Erythroblast (primary cell): ENCODE results near the gene CCDC171.

Experiments
- DNase-seq, 2 experiments: peaks; one replicate each; lab custom pipeline; 2025; lab: John Stamatoyannopoulos, UW
- GATA1 ChIP-seq: IDR thresholded peaks from 2 replicates; pipeline ENCODE4 v1.6.1; 2011; ENCODE audit warnings: low read depth, mild to moderate bottlenecking, control low read depth, low read length, moderate library complexity
- POLR2A ChIP-seq: IDR thresholded peaks from 2 replicates; pipeline ENCODE4 v1.6.1; 2011; ENCODE audit warnings: mild to moderate bottlenecking, low read length

The CCDC171 gene

DNA sequence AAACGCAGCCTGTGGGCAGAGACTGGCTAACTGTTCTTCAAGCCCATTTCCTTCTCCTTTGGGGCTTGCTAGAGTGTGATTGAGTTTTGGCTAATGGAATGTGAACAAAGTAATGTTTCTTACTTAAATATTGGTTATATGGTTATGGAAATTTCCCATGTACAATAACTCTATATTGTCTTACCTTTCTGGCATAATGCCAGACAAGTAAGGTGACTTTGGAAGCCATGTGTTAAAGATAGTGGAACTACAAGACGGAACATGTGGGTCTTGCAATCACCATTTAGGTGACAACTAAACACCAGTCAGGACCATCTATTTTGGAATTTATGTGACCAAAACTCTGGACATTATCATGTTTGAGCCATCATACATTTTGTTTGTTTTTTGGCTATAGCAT, 260.2 kb downstream of the CCDC171 start:
- no peak for DNase-seq
- no peak for TF ChIP-seq GATA1
- TF ChIP-seq POLR2A, result no peak

DNA sequence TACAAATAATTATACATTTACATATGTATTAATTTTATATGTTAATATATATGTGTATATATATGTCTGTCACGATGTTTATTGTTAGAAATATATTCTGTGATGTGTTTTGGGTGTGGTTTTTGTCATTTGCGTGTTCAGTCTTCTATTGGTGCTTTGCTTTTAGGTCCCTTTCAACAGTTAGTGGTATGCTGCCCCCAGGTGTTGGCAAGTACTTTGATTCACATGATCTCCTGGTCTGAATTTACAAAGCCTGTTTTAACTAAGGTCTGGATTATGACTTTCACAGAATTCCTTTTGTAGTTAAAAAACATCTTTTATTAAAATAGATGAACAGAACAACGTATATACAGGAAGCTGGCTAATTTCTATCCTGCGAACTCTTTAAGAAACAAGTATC, 271.5 kb downstream of the CCDC171 start:
- TF ChIP-seq POLR2A (no peak), GATA1 (no peak)
- DNase-seq, result peak; percentile 6 to 7

DNA sequence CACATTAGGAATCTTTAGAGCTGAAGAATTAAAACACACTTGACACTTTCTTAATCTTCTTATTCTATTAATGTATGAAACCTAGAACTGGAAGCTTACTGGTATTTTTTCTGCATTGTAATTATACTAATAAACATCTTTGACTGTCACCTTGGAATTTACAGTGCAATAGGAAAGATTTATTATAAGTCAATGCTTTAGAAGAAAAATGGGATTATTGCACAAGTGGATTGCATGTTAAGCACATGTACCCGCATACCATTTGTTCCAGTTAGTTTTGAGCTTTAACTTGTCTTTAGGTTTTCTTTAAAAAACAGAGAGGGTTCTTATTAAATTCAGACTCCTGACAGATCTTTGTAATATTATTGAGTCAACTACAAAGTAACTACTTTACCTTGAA, 278.5 kb downstream of the CCDC171 start:
- TF ChIP-seq POLR2A, result no peak
- no peak for TF ChIP-seq GATA1
- no peak for DNase-seq

DNA sequence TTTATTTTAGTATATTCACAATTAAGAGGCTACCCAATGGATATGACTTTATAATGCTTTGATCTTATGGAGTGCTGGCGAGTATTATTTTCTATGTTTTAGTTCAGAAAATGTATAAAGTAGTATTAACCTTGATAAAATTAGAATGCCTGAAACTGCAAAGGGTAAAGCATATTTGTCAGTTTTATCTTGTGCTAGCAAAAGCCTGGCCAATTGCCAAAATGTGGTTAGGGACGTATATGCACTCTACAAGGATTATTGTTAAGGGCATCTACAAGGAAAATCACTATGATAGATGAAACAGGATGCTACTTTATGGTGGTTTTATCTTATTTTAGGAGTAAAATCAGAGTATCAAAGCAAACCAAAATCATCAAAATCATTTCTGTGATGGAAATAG, 281.7 kb downstream of the CCDC171 start:
- peak; percentile 74 to 83 for DNase-seq
- TF ChIP-seq POLR2A (no peak), GATA1 (no peak)

DNA sequence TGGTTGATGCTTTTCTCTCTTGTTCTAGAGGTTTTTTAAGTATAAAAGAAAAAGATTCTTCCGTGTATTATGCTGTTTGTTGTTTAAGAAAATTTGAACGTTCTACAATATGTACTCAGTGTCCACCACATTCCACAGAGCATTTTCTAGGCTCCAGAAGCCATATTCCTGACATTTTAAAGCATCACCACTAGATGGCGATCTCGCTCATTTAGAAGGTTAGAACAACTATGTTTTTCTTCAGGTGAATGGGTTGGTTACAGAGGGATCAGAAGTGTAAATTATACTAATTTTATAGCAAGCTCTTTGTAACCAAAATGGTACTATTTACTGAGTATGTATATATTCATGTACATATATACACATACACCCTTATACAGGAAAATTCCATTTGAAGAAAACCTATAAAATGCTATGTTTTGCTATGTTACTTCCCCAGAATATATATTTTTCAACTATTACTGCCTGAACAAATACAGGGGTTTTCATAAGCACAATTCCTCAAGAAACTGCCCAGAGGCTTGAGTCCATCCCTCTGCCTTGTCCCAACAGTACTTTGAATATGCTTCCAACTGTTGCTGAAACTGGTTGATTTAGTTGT, 284.3 kb downstream of the CCDC171 start:
- no peak for TF ChIP-seq POLR2A
- TF ChIP-seq GATA1, result no peak
- peak; percentile 72 to 82 for DNase-seq

DNA sequence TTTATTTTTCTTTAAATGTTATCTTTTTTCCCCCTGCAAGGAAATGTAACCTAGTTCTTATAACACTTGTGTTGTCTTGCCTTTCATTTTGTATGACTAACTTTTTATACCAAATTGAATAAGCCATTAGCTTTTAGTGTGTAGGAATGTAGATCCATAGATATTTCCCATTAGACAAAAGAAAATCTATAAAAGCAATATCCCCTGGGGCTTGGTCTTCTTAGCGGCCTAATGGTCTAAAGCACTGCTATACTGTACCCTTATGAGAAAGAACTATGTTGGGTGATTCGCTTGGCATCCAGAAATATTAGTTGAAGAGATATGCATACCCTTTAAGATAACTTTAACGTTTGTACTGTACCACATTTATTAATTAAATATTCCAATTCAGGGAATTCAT, 289.2 kb downstream of the CCDC171 start:
- no peak for TF ChIP-seq GATA1
- TF ChIP-seq POLR2A, result no peak
- DNase-seq, result peak; percentile 35 to 49

DNA sequence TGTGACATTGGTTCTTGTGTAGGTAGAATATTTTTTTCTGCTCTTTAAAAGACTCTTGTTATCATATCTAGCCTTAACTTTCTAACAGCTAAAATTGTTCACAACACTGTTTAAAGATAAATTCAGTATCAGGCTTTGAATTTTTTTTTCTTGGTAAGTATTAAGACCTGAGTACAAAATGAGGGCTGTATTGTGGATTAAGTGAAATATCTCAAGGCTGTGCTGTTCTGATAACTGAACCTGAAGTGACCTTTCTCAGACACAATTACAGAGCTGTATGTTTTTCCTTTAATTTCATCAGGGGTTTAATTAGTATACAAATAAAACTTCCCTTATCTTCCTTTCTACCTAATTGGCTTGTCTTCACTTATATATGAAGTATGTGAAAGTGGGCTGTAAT, 290.5 kb downstream of the CCDC171 start:
- TF ChIP-seq POLR2A (no peak), GATA1 (no peak)
- peak; percentile 70 to 87 for DNase-seq

DNA sequence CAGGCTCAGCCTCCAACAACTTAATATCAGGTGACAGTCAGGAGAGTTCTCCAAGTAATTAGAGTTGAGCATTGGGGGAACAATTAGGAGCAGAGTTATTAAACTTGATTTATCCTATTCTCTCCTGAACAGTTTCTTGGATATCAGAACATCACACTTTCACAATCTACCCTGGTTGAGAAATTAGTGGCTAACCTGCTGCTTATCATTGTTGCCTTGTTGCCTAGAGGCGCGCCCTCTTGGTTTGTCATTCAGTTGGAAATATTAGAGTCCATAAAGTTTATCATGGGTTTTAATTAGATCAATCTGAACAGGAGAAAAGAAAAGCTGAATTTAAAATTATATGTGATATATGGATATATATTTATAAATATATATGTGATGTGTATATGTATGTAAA, 291.1 kb downstream of the CCDC171 start:
- DNase-seq, result peak; percentile 61 to 73
- TF ChIP-seq GATA1 (no peak), POLR2A (no peak)

DNA sequence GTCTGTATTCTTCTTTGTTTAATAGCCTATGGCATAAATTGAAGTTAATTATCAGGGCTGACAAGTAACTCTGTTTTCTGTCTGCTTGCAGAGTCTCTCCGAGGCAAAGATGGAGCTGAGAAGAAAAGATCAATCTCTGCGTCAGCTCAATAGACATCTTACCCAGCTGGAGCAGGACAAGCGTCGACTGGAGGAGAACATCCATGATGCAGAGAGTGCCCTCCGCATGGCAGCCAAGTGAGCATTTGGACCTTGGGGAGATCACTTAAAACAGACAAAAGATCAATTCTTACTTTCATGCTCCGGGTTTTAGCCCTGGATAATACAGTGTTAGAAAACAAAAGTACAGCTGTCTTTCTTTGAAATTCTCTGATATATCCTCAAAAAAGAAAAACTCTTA, 293.8 kb downstream of the CCDC171 start:
- no peak for TF ChIP-seq GATA1
- TF ChIP-seq POLR2A, result no peak
- no peak for DNase-seq

DNA sequence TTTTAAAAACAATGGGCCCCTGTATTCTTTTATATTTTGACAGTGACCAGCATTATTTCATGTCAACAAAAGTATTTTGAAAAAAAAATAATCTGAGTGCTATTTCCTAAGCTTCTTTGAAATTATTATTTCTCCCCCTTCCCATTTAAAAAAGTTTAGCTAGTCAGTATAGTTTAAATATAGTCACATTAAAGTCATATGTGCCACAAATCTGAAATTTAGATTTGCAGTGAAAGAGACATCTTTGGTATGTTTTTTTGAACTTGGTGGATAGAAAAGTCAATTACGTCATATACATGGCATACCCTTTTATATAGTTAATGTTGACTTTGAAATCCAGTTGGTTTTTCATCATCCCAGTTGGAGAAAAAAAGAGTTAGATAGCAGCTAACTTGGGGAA, 297.0 kb downstream of the CCDC171 start:
- no peak for DNase-seq
- TF ChIP-seq POLR2A (no peak), GATA1 (no peak)

DNA sequence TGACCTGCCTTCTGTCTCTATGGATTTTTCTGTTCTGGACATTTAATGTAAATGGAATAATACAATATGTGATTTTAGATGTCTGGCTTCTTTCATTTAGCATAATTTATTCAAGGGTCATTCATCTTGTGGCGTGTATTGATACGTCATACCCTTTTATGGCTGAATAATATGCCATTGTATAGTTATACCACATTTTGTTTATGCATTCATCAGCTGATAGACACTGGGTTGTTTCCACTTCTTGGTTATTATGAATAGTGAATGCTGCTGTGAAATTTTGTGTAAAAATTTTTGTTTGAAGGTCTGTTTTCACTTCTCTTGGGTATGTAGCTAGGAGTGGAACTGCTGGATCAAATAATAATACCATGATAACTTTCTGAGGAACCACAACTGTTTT, 298.9 kb downstream of the CCDC171 start:
- TF ChIP-seq GATA1 (no peak), POLR2A (no peak)
- no peak for DNase-seq

DNA sequence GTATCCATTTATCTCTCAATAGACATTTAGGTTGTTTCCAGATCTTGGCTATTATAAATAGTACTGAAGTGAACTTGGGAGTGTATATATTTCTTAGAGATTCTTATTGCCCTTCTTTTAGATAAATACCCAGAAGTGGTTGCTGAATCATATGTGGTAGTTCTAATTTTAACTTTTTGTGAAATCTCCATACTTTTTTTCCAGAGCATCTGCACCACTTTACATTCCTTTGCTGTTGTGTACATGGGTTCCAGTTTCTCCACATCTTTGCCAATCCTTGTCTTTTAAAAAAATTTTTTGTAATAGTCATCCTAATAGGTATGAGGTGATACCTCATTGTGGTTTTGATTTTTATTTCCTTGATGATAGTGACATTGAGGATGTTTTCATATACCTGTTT, 303.7 kb downstream of the CCDC171 start:
- no peak for TF ChIP-seq POLR2A
- DNase-seq, result no peak

DNA sequence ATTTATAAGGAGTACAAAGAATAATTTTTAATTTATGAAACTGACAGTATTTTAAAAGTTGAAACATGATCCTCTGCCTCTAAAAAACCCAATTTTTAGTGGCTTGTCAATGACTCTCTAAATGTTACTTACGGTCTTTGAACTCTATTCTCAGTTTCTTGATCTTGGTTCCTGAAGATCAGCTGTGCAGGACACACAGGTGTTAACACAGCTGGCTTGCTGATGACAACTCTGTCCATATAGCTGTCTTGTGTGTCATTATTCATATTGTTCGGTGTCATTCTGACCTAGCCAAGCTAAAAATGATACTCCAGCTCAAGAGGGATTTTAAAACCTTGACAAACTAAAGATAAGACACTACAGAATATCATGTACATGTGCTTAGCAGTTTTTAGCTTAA, 314.5 kb downstream of the CCDC171 start:
- no peak for DNase-seq
- TF ChIP-seq POLR2A (no peak), GATA1 (no peak)

DNA sequence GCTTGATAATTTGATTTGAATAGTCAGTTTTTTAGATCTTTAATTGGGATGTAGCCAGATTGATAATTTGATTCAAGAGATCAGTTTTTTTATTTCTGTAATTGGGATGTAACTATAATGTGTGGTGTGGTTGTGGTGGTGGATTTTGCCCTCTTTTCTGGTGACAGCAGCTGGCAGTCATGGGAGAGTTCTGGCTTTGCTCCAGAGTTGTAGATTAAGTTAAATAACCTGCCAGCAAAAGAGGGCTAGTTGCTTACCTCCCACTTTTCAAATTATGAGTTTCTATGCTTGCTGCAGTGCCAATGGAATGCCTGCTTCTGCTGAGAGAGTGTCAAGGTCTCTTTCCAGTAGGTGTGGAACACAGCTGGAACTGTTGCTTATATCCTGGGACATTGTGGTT, 315.1 kb downstream of the CCDC171 start:
- TF ChIP-seq POLR2A (no peak), GATA1 (no peak)
- DNase-seq, result peak; percentile 18 to 35

DNA sequence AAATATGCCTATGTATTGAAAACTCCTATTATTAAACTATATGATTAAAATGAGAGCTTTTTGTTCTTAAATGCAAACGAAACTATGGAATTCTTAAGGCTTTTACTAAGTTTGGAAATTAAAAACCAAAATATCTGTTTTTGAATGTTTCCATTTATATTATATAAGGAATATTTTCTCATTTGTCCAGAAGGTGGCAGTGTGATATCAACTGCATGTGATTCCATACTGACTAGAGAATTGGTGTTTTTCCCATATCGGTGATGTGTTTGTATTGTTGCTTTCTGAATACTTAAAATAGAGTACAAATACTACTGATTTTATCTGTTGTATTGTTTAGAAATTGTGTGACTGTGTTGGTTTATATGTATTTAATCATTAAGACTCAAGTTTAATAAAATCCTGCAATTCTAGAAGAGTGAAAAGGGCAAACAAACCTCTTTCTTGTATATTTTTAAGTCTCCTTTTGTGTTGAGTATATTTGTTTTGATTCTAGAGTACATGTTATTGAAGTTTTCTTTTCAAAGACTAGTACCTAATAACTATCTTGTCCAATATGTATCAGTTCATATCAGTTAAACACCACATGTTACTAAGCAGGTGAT, 320.8 kb downstream of the CCDC171 start:
- no peak for TF ChIP-seq POLR2A
- TF ChIP-seq GATA1, result no peak
- peak; percentile 66 to 72 for DNase-seq
